GM23338 (cell line): ENCODE measurements around the gene CNOT8.
A peak's percentile ranks its signal among the peaks of the same experiment; 100 is the strongest.

ENCODE experiments used
- EZH2 ChIP-seq: fragments of 200-600 bp; sonication (generic); IDR thresholded peaks from one replicate; pipeline ENCODE4 v1.8.0; 2017; ENCODE audit warnings: antibody characterized with exemption, mild to moderate bottlenecking, low read depth; ENCODE audit not compliant: unreplicated experiment
- EZH2phosphoT487 ChIP-seq: fragments of 200-600 bp; sonication (generic); IDR thresholded peaks from one replicate; pipeline ENCODE4 v1.8.1; 2018; ENCODE audit warnings: antibody characterized with exemption; ENCODE audit not compliant: unreplicated experiment
- JUNB ChIP-seq: IDR thresholded peaks from one replicate; pipeline ENCODE4 v1.6.1; 2016; ENCODE audit warnings: antibody characterized with exemption; ENCODE audit not compliant: unreplicated experiment
- REST ChIP-seq: IDR thresholded peaks from one replicate; pipeline ENCODE4 v1.6.1; 2018; ENCODE audit warnings: antibody characterized with exemption; ENCODE audit not compliant: unreplicated experiment
- TF ChIP-seq, protein P1 (sequence below), 2 experiments: fragments of 200-600 bp in 1 of 2; sonication (generic) in 1 of 2; conservative IDR thresholded peaks; 2 replicates each; pipeline versions ENCODE4 v1.5.1 to v1.6.1; 2016 to 2017; ENCODE audit warnings: antibody characterized with exemption in 2 of 2, low read depth in 2 of 2, mild to moderate bottlenecking in 2 of 2, moderate library complexity in 1 of 2

DNA sequence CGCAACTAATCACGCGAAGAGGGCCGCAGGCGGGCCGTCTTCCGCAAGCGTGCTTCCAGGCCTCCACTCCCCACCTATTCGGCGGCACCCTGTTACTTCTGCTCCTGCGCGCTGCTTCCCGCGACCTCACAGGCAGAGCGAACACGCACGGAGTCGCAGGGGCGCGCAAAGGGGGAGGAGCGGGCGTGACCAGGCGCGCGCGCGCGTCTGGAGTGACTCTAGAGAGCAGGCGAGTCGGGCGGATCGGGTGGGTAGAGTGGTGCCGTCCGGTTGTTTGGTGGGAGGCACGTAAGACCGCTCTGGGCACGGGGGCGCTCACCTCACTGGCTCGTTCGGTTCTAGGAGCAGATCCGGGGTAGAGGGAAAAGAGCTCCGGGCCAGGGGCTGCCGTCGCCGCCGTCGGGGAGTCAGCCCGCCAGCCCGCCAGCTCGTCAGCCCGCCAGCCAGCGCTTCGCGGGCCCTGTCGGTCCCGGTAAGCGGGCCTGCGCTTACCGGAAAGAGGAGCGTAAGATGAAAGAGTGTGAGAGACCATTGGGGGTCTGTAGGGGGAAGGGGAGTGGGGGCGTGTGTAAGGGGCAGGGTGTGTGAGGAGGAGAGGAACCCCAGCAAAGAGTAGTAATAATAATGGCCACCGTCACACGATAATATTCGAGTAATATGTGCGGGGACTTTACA is at the start of gene CNOT8:
- no peak for TF ChIP-seq EZH2phosphoT487
- TF ChIP-seq JUNB, result no peak
- TF ChIP-seq, protein P1, sequence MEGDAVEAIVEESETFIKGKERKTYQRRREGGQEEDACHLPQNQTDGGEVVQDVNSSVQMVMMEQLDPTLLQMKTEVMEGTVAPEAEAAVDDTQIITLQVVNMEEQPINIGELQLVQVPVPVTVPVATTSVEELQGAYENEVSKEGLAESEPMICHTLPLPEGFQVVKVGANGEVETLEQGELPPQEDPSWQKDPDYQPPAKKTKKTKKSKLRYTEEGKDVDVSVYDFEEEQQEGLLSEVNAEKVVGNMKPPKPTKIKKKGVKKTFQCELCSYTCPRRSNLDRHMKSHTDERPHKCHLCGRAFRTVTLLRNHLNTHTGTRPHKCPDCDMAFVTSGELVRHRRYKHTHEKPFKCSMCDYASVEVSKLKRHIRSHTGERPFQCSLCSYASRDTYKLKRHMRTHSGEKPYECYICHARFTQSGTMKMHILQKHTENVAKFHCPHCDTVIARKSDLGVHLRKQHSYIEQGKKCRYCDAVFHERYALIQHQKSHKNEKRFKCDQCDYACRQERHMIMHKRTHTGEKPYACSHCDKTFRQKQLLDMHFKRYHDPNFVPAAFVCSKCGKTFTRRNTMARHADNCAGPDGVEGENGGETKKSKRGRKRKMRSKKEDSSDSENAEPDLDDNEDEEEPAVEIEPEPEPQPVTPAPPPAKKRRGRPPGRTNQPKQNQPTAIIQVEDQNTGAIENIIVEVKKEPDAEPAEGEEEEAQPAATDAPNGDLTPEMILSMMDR (conservative IDR thresholded peaks at IDR 0.05; ENCODE audit: low read depth in 2 of 2), result peak in 1 of 2 experiments; percentile 13; a peak in 1 of 4 replicates
- TF ChIP-seq EZH2, result no peak
- TF ChIP-seq REST, result no peak
